Lung microvascular endothelial cell (primary cell): ENCODE data around the gene CFAP65. TPM values are rescaled to one million over a fixed set of nuclear protein-coding genes. Genes with fewer than 3 reads are reported as not detected.

Experiments
- DNase-seq, 2 donors: peaks; one replicate each; pipeline versions ENCODE4 v3.0.0 to v3.0.0-alpha.2; 2010; ENCODE audit warnings: low read depth in 2 of 2
- total RNA-seq: library from RNA; depleted of rRNA; stranded (reverse); fragments of >200 nt; gene quantifications from 2 replicates; pipeline ENCODE4 v1.2.1, GENCODE V29; 2014

CFAP65 gene
- total RNA-seq, 1 donor from 2014 or later = not detected

DNA sequence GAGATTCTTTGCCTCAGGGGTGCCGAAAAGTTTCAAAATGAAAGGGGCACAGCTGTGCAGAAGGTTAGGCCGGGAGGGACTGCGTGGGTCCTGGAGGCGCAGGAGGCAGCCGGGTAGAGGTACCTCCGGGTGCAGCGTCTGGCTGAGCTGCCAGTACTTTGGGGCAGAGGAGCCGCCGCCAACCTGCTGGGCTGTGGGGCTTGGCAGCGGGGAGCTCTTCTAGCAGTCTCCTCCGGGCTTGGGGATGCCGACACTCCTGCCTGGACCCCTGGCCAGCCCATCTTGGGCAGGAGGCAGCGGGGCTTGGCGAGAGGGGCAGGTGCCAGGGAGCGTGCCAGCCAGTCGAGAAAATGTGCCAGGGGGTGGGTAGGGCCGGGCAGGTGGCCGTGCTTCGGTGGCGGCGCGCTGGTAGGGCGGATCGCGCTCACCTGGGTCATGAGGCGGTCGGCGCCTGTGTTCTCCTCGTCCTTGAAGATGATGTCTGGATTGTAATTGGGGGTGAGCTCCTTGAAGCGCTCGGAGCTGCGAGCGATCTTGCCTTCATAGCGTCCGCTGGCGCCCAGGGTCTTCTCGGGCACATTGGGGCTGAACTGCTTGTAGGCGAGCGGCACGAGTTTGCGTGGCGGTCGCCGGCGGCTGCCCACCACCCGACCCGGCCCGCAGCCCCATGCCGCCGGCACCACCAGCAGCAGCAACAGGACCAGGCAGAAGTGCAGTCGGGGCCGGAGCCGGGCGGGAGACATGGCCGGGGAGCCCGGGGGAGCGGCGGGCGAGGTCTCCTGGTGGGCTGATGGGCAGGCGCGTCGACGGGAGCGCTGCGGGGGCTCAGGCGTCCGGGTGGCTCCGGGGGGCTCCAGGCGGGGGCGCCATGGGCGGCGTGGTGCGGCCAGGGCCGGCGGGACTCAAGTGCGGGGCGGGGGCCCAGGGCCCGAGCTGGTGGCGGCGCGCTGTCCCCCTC is 18.7 kb upstream of the CFAP65 start:
- DNase-seq = no peak

DNA sequence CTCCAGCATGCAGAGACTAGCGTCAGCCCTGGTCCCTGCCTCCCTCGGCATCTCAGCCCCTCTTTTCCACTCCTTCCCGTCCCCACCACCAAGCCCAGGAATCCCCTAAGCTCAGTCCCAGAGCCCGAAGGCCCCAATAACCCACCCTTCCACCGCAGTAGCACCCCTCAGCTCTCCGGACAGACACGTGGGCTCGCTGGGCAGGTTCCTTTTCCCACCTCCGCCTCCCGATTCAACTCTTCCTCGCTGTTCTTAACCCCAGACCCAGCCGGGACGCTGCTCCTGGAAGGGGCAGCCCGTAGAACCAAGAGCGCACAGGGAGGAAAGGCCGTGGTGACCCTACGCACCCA is 18.0 kb upstream of the CFAP65 start:
- no peak for DNase-seq

DNA sequence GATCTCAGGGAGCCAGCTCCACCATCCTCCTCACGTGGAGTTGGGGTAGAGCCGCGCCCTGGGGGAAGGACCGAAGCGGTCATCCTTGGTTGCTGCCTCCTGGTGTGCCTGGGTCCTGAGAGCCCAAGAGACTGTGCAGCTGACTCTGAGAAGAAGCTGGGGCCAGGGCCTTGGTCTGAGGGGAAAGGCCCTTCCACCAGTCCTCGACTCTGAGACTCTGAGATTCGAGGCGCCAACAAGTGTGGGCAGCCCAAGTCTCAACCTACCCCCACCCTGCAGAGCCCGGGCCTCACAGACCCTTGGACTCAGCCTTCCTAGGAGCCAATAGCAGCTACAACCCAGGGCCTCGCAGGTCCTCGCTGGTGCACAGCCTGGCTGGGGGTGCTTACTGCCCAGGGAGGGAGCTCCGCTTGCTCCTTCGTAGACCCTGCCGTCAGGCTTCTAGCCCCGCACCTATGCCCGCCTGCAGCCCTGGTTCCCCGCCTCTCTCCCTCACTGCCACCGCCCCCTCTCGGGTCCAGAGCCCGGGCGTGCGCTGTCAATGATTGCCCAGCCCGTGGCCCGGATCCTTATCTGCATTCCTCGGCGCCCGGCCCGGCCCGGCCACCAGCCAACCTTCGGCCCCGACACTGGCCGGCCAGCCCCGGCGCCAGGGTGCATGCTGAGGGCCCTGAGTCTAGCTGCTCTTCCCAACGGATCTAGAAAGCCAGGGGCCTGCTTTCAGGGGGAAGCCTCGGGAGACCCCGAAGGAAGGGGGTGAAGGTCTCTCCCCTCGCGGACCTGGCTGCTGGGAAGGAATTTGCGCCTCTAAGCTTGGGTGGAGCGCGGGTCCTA is 17.4 kb upstream of the CFAP65 start:
- peak in 1 of 2 donors; percentile 20 for DNase-seq

DNA sequence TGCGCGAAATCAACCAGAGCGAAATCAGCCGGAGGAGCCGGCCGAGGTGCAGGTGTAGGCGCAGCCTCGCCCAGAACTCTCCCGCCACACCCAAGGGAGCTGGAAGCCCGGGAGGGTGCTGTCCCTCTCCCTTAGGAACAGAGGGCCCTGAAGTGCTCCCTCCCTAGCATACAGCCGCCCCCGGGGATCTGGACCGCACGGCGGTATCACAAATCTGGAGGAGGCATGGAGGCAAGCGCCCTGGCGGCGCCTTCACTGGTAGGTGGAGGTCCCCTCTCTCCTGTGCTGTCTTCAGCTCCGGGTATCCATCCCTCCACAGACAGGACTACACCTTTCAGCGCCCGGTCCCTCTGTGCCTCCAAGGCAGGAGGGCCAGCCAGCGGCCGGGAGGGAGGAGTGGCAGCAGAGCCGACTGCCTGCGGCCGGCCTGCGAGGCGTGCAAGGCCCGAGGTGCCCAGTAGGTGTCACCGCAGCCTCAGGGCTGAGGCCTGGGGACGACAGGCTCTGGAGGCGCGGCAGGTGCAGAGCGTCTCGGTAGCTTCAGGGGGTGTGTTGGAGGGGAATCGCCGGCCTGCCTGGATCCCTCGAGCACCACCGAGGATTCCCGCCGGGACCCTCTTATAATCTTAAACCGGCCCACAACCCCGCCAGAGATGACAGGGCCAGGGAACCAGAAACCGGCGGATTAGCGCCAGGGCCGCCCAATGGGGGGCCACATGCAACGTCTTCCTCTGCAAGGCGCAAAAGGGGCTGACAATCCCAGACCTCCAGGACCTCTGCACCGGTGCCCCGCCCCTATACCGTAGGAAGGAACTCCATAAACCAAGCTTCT is 16.6 kb upstream of the CFAP65 start:
- peak; percentile 71 to 80 for DNase-seq

DNA sequence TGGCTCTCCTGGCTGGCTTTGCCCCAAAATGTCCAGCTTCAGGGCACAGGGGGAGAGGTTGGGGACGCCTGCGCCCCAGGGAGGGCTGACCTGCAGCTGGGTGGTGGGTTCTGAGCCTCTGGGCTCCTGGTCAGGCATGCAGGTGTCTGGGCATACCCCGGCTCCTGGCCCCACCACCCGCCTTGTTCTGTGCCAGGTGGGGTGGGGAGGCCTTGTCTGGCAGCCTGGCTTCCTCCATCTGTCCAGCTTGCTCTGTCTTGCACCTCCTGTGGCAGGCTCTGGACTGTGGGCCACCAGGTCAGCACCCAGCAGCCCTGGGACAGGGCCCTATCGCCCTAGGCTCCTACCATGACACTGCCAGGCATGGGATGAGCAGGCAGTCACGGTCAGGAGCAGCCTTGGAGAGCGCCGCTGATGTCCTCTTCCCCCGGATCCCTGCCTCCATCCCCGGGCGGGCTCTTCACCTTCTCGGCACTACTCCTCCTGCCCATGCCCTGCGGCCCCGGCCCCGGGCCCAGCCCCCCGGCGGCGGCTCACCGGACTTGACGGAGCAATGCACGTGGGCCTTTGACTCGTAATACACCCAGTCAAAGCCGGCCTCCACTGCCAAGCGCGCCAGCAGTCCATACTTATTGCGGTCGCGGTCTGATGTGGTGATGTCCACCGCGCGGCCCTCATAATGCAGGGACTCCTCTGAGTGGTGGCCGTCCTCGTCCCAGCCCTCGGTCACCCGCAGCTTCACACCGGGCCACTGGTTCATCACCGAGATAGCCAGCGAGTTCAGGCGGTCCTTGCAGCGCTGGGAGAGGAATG is 15.8 kb upstream of the CFAP65 start:
- DNase-seq = no peak

DNA sequence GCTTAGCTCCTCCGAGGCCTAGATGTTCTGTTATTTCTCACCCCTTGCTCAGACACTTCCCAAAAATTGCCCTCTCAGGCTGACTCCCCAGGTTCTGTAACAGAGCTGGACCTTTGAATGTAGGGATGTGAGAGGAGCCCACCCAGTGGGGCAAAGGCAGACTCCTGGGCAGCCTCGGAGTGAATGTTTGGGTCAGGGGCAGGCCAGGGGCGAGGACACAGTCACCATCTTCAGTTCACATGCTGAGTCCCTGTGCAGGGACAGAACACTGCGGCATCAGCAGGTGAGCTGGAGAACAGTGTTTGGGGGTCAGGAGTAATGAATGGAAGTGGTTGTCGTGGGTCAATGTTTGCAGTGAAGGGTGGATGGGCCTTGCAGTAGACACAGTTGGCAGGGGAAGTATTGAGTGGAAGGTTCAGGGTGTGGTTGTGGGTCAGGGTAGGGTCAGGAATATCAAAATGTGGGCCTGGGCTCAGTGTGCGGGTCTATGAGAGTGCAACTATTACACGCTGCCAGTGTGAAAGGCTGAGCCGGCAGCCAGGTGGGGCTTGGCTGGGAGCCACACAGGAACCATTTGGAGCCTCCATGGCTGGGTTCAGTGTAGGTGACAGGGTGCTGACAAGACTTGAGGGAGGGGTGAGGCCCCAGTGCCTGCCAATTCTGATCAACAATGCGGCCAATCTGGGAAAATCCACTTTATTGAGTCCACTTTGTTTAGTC is 15.0 kb upstream of the CFAP65 start:
- DNase-seq = no peak

DNA sequence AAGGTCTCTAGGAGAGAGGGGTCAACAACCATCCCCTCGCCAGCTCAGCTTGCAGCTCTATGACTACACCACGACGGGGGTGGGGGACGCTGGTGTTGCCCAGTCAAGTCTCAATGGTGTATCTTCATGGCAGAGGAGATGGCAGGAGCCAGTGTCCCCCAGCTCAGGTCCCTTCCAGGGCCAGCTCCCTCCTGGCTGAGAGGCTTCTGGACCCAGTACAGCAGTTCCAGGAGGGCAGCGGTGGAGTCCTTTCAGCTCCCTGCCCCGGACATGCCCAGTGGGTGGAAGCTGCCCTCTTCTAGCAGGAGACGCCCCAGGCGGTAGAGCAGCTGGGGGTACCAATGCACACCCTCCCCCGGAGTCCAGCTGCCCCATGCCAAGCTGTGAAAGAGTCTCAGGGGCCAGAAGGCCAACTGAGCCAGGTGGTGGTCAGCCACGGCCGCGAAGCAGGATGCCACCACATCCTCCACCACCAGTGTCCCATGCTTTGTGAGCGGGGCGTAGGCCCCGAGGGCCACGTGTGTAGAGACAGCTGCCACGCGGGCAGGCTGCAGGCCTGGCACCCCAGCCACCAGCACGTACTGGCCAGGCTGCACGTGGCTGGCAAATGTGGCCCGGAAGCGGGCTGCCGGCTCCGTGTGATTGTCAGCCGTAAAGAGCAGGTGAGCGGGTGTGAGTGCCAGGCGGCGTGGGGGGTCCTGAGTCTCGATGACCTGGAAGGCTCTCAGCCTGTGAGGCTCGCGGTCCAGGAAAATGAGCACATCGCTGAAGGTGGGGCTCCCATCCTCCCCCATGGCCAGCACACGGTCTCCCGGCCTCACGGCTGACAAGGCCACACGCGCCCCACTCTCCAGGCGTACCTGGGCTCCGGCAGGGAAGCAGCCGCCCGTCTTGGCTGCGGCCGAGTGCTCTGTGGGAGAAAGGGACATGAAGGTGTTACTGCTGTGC is 13.9 kb upstream of the CFAP65 start:
- DNase-seq = no peak

DNA sequence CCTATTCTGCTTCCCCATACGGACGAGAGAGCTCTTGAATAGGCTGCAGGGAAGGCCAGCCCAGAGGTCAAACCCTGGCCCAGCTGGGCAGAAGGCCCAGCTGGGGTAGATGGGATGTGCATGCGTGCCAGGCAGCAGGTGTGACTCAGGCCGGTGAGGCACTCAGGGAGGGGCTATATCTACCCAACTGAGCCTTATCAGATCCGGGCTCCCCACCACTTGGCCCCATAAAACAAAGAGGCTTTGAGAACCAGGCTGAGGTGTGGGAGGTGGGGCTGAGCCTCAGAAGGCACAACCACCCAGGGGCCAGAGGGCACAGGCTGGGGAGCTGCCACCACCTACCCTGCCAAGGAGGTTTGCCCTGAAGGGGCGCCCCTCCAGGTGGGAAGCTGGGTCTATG is 8.0 kb upstream of the CFAP65 start:
- no peak for DNase-seq

DNA sequence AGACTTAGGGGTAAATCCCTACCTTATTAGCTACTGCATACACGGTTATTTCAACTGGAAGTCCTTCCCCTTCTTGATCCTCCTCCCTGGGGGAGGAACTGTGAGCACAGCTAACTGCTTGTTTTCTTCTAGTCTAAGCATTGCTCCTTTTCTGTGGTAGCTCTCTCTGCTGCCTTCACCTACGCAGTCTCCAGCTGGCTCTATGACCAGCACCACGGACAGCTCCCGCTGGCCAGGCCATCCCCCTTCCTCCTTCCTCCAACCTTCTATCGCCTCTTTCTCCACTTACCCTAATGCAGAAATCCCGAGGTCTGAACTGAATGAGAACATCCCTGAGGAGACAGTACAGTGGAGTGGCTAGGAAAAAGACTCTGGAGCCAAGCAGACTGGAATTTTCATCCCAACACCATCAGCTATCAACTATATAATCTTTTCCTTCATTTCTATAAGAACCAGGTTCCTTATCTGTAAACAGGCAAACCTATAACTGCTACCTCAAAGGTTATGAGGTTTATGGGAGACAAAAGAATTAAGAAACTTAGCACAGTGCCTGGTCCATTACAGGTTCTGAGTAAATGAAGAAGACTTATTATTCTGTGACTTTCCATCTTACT is 4.7 kb upstream of the CFAP65 start:
- peak; percentile 41 to 46 for DNase-seq

DNA sequence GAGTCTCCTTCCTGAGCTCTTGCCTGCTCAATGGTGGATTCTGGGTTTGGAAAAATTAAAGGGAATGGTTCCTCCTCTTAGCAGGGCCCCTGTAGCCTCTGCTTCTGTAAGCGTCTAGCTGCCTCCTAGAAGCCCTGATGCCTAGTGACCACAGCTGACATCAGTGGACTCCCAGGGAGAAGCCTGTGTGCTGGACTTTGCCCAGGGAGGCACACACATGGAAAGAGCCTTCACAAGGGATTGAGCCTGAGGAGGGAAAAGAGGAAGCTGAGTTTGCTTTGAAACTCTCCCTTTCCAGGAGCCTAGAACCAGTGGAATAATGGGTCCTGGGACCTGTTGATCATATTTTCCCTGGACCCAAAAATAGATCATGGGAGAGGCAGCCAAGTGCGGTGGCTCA is 1.4 kb upstream of the CFAP65 start:
- no peak for DNase-seq

DNA sequence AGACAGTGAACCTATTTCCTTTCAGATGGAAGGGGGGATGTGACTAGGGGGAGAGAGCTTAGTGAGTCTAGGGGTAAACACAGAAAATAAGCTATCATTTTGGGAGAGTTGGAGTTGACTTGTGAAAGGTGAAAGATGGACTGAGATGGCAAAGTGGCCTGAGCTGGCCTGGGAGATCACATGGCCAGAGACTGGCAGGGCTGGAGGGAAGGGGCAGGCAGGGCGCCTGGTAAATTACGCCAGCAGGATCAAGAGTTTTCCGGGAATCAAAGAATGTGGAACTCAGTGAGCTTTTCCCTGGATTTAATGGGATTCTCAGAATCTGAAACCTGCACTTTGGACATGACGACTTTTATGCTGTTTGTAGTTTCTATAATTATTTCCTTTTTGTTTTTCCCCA is 841 bp upstream of the CFAP65 start:
- DNase-seq = no peak

DNA sequence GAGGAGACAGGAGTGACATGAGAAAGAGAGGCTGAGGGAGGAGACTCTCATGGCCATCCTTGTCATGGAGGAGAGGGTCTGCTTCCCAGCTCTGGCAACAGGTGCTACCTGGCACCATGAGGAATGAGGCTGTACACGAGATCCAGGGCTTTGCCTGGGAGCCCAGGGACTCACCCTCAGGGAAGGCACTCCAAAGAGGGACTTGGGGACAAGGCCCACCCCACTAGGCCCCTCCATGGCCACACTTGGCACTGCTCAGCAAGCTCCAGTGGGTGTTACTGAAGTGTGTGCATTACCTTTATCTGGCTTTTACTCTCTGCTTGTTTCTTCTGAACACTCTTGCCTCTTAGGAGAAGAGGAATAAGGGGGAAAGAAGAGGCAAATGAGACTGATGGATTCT is 2.7 kb downstream of the CFAP65 start:
- DNase-seq = no peak

DNA sequence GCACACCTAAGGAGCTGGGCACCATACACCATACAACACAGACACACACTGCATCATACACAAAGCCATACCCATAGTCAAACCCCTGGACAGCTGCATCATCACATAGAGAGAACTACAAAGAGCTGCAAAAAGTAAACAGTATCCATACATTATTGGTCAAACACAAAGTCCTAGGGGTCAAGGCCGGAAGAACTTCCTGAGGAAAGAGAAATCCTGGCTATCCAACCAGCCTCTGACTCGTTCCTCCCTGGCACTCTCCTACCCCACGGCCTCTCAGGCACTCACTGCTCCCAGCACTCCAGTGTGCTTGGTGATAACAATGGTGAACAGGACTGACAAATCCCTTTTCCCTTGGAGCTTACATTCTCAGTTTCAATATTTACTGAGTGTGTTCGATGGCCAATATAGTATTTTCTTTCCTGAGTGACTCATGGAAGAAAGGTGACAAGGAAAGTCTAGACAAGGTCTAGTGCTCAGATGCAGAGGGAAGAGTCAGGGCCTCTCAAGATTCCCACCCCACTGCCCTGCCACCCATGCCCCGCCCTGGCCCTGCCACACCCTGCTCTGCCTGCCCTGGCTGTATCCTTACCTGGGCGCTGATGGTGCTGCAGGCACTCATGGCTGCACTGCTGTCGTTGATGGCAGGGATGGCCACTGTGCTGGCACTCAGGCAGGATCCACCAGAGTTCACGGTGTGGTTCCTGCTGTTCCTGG is 3.4 kb downstream of the CFAP65 start:
- no peak for DNase-seq

DNA sequence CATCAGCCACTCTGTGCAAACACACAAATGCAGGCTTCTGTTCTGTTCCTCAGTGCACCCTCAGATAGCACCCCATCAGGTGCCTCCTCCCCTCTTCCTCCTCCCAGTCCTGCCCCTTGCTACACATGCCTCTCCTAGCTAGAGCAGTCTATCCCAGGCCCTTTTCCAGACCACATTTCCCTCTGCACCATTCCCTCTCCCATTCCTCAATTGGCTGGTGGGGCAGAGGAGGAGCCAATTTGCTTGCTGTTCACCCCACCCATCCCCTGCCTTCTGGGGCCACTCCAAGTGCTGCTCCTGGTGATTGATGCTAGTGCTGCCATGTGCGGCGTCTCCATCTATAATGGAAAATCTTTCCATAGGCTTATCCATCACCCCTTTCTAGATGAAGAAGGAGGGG is 5.4 kb downstream of the CFAP65 start:
- no peak for DNase-seq

DNA sequence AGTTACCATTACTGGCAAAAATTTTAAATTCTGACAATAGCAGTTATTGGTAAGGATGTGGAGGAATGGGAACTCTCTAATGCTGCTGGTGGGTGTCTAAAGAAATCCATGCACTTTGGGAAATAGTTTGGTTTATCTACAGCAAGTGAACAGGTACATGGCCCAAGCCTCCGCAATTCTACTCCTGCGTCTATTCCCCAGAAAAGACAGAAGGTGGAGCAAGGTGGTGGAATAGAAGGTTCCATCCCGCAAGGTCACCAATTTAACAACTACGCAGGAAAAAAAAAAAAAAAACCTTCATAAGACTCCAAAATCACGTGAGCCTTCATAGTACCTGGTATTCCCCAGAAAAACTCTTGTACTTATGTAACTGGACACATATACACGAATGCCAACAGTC is 6.5 kb downstream of the CFAP65 start:
- DNase-seq = no peak

DNA sequence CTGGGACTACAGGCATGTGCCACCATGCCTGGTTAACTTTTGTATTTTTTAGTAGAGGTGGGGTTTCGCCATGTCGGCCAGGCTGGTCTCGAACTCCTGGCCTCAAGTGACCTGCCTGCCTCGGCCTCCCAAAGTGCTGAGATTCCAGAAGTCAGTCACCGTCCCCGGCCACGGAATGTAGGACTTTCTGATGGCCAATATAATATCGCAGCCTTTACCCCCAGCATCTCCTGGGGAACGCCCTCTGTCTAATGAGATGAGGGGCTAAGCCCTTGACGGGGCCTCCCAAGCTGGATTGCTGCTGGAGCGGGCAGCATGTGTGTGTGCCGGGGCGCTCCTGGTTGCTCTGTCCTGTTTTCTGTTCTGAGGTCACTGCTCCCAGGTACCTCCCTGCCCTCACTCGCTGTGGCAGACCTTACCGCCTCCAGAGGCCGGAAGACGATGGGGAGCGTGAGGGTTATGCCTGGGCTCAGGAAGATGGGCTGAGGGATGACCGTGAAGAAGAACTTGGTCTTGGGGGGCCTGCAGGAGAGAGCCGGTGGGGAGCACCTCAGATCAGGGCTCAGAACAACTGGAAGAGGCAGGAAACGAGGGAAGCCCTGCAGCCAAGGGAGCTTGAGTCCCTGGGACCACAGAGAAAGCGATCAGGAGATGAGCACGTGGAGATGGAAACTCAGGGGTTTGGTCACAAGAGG is 9.1 kb downstream of the CFAP65 start:
- no peak for DNase-seq

DNA sequence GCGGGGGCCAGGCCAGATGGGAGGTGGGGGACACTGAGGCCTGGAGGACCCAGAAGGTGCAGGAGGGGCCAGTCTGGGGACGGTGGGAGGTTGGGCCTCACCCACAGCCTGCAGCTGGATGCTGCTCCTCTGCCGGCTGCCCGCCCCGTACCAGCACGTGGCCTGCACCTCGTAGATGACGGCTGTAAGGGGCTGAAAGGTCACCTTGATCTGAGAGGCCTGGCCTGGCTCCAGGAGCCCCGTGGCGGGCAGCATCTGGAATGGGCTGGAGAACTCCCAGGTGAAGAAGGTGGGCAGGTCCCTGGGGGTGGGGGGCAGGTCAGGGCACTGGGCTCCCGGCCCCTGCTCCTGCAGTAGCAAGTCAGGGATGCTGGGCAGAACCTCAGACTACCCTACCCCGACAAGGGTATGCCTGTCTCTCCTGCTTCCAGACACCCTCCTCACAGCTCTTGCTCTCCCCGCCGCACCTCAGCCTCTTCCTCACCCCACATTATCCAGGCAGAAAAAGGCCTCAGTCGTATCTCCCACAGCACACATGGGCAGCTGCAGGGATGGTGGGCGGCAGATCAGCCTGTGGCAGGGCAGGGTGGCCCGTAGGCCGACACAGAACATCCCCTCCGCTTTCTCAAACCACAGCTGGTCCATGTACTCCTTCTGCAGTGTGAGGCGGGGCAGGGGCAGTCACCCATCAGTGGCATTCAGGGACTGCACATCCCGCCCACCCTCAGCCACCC is 10.1 kb downstream of the CFAP65 start:
- no peak for DNase-seq
